ENCODE data around the gene ZFPL1. TPM values are rescaled to one million over a fixed set of nuclear protein-coding genes. Genes with fewer than 3 reads are reported as not detected.
A peak's percentile ranks its signal among the peaks of the same experiment; 100 is the strongest.

The ZFPL1 gene
- total and polyA plus RNA-seq, 10 of the 15 experiments (the other 5 are each of a cell fraction or from before 2014, with no cell fraction given) = 2.2 to 37.8 (median 27.0) TPM

DNA sequence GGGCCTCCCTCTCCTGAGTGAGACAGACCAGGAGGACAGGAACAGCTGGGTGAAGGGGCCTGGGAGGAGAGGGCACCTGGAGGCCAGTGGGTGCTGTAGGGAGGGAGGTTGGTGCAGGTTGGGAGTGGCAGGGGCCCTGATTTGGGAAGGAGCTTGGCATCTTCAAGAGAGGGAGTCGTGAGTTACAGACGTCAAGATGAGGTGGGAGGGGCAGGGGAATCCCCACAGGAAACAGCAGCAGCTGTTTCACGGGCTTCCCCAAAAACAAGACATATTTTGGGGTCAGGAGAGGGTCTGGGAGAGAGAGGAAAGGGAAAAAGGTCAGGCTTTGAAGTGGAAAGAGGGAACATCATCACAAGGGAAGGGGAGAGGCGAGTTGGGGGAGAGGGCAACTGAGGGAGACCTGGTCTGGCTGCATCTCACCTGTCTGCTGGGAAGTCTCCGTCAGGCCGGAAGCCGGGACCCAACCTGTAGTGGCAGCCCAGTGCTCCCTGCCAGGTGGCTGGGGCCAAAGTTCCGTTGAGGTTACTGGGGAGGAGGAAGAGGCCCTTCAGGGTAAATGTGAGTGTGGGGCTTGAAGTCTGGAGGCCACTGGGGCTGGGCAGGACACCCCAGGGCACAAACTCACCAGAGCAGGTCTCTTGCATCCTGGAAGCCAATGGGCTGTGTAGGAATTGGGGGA lies 30.1 kb upstream of the ZFPL1 start:
- H3K4me3 ChIP-seq = peak overlapping the region; percentile 19; the same call in 1 of the 2 replicates
- ChIA-PET SMC1A (ENCODE audit: uncharacterized antibody, unreplicated experiment) (interaction anchor here (1.3 kb wide), 1 partner anchor 25 kb away, joined by 5 read pairs; no protein-coding TSS in a partner anchor), POLR2A (interaction anchor here (0.9 to 1.9 kb wide), 3 partner anchors 13 to 136 kb away, joined by 3 to 6 read pairs (median 4); partner anchors contain the start of gene SAC3D1), RAD21 (ENCODE audit: unreplicated experiment) (no interaction called here), CTCF (interaction anchor here (0.9 to 1.0 kb wide), 2 partner anchors 13 to 68 kb away, joined by 3 to 5 read pairs; partner anchors contain the start of genes FAU and MRPL49)
- H3K9me3 ChIP-seq (replicated peaks; ENCODE audit: control insufficient read depth, insufficient read depth, low read length) = no peaks in the 10 kb centered on the region
- H3K4me1 ChIP-seq (ENCODE audit: control insufficient read depth, insufficient read depth, low read length) = peaks cover 37% of the 10 kb centered on the region
- intact Hi-C loops (cut with micrococcal nuclease; ENCODE audit: unreplicated experiment) = no loop called here
- H3K79me2 ChIP-seq (ENCODE audit: control insufficient read depth, insufficient read depth, low read length) = no peaks in the 10 kb centered on the region
- peak overlapping the region; percentile 20; the same call in 1 of the 2 replicates for H2AFZ ChIP-seq (ENCODE audit: control insufficient read depth, low read depth, low read length)
- WGBS (ENCODE audit: insufficient coverage, insufficient replicate concordance, low lambda C conversion rate, missing lambda C conversion rate) = 8% methylated on average over 8 of the region's 8 CpGs
- ATAC-seq = peak; percentile 18
- in situ Hi-C loops (cut with MboI) = no loop called here
- H4K20me1 ChIP-seq (ENCODE audit: control insufficient read depth, insufficient read depth) = no peaks in the 10 kb centered on the region
- no peaks in the 10 kb centered on the region for H3K27me3 ChIP-seq (replicated peaks in 1 of 2; ENCODE audit: control insufficient read depth in 2 of 2, insufficient read depth in 2 of 2, low read length in 1 of 2)
- no peaks in the 10 kb centered on the region for H3K36me3 ChIP-seq (ENCODE audit: control insufficient read depth in 2 of 2, insufficient read depth in 2 of 2, low read length in 1 of 2)
- H3K9ac ChIP-seq (ENCODE audit: control insufficient read depth, insufficient read depth, low read length) = no peak overlapping the region
- no peak for DNase-seq (ENCODE audit: low read depth, low spot score)
- BruUV-seq (replicated peaks) = no TSS peak
- peak overlapping the region; percentile 7; the same call in 1 of the 2 replicates for H3K27ac ChIP-seq (ENCODE audit: control insufficient read depth, insufficient read depth)
- peak overlapping the region; percentile 52 for H3K4me2 ChIP-seq (ENCODE audit: control insufficient read depth, insufficient read depth)
- no peak for FAIRE-seq
- no peak for TF ChIP-seq SUPT20H (IDR thresholded peaks at IDR 0.05; ENCODE audit: borderline replicate concordance, control insufficient read depth, low read depth, low read length)
- TF ChIP-seq NBN (IDR thresholded peaks at IDR 0.05) = 0 out of 2 replicates have a peak, but pooled peaks have one; percentile 16
- TF ChIP-seq ETV6 (conservative IDR thresholded peaks at IDR 0.05 in 1 of 2, IDR thresholded peaks at IDR 0.05 in 1 of 2; ENCODE audit: borderline replicate concordance in 1 of 2, low read depth in 1 of 2) = peak in 1 of 2 experiments; percentile 39; a peak in 1 of 4 replicates
- TF ChIP-seq, protein P1, sequence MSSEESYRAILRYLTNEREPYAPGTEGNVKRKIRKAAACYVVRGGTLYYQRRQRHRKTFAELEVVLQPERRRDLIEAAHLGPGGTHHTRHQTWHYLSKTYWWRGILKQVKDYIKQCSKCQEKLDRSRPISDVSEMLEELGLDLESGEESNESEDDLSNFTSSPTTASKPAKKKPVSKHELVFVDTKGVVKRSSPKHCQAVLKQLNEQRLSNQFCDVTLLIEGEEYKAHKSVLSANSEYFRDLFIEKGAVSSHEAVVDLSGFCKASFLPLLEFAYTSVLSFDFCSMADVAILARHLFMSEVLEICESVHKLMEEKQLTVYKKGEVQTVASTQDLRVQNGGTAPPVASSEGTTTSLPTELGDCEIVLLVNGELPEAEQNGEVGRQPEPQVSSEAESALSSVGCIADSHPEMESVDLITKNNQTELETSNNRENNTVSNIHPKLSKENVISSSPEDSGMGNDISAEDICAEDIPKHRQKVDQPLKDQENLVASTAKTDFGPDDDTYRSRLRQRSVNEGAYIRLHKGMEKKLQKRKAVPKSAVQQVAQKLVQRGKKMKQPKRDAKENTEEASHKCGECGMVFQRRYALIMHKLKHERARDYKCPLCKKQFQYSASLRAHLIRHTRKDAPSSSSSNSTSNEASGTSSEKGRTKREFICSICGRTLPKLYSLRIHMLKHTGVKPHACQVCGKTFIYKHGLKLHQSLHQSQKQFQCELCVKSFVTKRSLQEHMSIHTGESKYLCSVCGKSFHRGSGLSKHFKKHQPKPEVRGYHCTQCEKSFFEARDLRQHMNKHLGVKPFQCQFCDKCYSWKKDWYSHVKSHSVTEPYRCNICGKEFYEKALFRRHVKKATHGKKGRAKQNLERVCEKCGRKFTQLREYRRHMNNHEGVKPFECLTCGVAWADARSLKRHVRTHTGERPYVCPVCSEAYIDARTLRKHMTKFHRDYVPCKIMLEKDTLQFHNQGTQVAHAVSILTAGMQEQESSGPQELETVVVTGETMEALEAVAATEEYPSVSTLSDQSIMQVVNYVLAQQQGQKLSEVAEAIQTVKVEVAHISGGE (CRISPR knock-in tag; IDR thresholded peaks at IDR 0.05) = no peak
- peak; percentile 26 to 38; a peak in 2 of 4 replicates for TF ChIP-seq IKZF2 (IDR thresholded peaks at IDR 0.05)
- TF ChIP-seq BHLHE40 (IDR thresholded peaks at IDR 0.05; ENCODE audit: borderline replicate concordance in 1 of 2, low read depth in 2 of 2, low read length in 1 of 2) = no peak
- no peak for TF ChIP-seq POU2F2 (IDR thresholded peaks at IDR 0.05; ENCODE audit: borderline replicate concordance, low read depth, low read length)
- TF ChIP-seq DPF2 (IDR thresholded peaks at IDR 0.05) = no peak
- no peak for TF ChIP-seq WRNIP1 (IDR thresholded peaks at IDR 0.05; ENCODE audit: borderline replicate concordance, low read depth, low read length)
- TF ChIP-seq ZNF384 (IDR thresholded peaks at IDR 0.05; ENCODE audit: borderline replicate concordance, low read depth, low read length) = no peak
- no peak for TF ChIP-seq JUNB (IDR thresholded peaks at IDR 0.05)
- no peak for TF ChIP-seq SIX5 (IDR thresholded peaks at IDR 0.05; ENCODE audit: low read depth, low read length, severe bottlenecking)
- no peak for TF ChIP-seq NFXL1 (IDR thresholded peaks at IDR 0.05; ENCODE audit: borderline replicate concordance)
- no peak for TF ChIP-seq EP300 (IDR thresholded peaks at IDR 0.05; ENCODE audit: borderline replicate concordance in 1 of 2, control insufficient read depth in 1 of 2, low read depth in 2 of 2, low read length in 2 of 2)
- no peak for TF ChIP-seq SIN3A (IDR thresholded peaks at IDR 0.05; ENCODE audit: low read depth, low read length)
- TF ChIP-seq RFX5 (IDR thresholded peaks at IDR 0.05; ENCODE audit: low read depth, low read length) = no peak
- no peak for TF ChIP-seq ZNF622 (IDR thresholded peaks at IDR 0.05)
- no peak for TF ChIP-seq CEBPB (IDR thresholded peaks at IDR 0.05; ENCODE audit: borderline replicate concordance in 1 of 2, low read depth in 2 of 2, low read length in 2 of 2)
- TF ChIP-seq SMAD5 (IDR thresholded peaks at IDR 0.05; ENCODE audit: low read depth) = no peak
- no peak for TF ChIP-seq RAD21 (IDR thresholded peaks at IDR 0.05; ENCODE audit: insufficient read depth, low read depth, low read length)
- TF ChIP-seq RUNX3 (IDR thresholded peaks at IDR 0.05; ENCODE audit: low read length) = 0 out of 2 replicates have a peak, but pooled peaks have one; percentile 35

All from GM12878 (cell line).